ENCODE data around the gene TFCP2.
"Not testable (repeated sequence)": the region's sequence is repeated elsewhere in the genome, so short reads cannot be mapped to it uniquely, and the experiment has no call there.

Gene TFCP2, protein sequence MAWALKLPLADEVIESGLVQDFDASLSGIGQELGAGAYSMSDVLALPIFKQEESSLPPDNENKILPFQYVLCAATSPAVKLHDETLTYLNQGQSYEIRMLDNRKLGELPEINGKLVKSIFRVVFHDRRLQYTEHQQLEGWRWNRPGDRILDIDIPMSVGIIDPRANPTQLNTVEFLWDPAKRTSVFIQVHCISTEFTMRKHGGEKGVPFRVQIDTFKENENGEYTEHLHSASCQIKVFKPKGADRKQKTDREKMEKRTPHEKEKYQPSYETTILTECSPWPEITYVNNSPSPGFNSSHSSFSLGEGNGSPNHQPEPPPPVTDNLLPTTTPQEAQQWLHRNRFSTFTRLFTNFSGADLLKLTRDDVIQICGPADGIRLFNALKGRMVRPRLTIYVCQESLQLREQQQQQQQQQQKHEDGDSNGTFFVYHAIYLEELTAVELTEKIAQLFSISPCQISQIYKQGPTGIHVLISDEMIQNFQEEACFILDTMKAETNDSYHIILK

DNA sequence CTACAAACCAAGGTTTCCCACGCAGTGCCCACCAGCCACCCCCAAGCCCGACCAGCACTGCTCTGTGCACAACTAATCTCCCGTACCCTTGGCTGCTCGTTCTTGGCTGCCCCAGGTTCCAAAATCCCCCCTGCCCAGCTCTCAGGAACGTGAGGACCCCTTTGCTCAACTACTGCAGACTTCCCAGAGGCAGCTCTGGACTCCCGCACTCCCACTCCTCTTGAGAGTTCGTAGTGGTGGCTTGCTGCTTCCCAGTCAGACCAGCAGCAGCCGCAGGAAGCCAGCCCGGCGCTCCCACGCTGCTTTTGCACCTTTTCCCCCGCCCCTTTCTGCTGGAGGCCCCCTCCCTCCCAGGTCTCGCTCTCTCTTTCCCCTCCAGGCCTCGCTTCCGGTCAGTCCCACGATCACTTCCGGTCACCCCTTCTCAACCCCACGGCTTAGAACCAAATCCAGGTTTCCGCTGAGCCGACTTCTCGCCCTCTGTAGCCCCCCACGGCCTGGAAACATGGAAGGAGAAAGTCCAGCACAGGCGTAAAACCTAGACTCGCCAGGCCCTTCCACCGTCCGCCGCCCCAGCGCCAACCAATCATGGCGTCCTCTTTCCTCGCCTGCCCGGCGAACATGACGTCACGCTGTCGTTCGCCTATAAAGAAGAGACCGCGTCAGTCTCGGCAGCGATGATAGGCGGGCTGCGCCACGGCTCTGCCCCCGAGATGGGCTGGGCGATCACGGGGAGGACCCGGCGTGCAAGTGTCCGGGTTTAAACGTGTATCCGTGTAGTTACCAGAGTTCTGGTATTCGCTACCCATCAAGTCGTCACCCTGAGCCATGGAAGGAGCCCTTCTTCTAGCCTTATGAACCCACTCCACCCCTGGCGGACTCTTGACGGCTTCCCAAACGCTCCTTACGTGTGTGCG is at the start of gene TFCP2:
TSS of gene TFCP2 (minus strand) at position 621 of the 917 bp plus-strand sequence. CDS start 713 bp downstream, outside the sequence.
- DNase-seq = peak; percentile 90

DNA sequence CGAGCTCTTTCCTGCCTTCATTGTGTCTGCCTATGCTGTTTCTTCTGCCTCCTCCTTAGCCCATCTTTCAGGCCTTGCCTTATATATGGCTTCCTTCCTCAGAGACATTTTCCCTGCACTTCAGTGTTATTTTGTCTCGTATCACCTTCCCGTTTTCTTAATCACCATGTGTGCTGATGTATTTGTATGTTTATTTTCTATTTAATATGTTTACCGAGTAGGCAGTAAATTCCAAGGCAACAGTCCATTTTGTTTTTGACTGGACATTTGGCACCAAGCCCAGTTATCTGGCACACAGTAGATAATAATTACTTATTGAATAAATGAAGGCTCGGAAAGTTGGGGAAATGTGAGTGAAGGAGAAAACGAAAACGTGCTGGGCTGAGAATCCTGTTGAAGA is 49.5 kb upstream of the TFCP2 start:
- DNase-seq = no peak

DNA sequence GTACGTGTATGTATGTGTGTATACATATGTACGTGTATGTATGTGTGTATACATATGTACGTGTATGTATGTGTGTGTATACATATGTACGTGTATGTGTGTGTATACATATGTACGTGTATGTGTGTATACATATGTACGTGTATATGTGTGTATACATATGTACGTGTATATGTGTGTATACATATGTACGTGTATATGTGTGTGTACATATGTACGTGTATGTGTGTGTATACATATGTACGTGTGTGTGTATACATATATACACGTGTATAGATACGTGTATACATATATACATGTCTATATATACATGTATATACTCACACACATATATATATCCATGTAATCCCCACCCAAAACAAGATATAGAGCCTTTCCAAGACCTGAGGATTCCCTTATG is 46.9 kb upstream of the TFCP2 start:
- not testable (repeated sequence) for DNase-seq

- DNase-seq = no peak
Observed at GRCh38 chr12:51219322-51219721, 46.4 kb upstream of the TFCP2 start.

DNA sequence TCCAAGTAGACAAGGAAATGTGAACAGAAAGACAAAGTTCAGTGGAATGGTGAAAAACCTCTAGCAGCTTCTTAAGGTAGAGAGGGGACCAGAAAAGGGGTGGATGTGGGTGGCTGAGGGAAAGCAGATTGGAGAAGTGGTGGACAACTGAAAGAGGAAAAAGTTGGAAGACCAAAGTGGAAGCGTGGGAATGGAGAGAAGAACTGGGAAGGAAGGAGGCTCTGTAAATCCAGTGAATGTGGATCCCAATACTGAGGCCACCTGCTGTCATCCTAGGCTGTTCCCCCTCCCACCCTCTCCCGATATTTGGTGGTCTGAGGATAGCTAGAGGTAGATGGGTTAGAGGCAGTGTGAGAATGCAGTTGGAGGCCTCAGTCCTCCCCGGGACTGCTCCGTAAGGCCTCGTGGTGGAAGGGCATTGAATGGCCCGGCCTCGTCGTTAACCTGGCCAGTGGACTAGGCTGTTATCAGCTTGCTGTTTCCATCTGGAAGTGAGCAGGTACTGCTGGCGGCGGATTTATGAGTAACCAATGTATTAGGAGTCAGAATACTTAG is 45.7 kb upstream of the TFCP2 start:
- DNase-seq = no peak

GRCh38 chr12:51217968-51218606 is 45.2 kb upstream of the TFCP2 start, which contains the start of gene POU6F1:
Gene POU6F1 (minus strand): TSS chr12:51218062. CDS start chr12:51206836, 11,226 bp downstream.
- DNase-seq = peak; percentile 63

DNA sequence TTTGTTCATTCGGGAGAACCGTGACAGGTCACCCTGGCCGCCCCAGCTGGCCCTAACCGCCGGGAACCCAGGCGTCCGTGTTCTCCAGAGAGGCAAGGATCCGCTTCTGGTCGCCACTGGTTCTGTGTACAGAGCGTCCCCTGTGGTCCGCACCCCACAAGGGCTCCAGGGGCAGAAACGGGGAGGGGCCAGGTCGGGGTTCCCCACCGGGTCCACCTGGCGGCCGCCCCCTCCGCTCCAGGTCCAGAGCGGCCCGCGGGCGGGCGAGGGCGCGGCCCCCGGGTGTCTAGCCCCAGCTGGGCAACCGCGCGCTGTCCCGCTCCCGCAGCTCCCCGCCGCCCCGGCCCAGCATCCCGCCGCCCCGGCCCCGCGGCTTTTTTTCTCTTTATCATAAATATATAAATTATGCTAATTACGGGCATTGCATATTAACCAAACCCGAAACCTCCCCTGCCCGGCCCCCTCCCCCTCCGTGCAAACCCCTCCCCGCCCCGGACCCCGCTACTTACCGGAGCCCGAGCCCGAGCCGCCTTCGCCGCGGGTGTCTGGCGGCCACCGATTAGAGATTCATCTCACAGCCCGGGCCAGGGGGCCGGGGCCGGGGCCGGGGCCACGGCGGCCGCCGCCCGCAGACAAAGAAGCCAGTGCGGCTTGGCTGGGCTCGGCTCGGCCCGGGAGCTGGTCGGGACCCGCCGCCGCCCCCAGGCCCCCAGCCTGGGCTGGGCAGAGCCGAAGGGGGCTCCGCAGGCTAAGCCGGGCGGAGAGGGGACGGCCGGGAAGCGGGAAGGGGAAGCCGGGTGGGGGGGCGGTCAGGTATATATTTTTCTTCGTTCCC is 44.4 kb upstream of the TFCP2 start:
- DNase-seq = peak; percentile 47

GRCh38 chr12:51216642-51217041 is 43.7 kb upstream of the TFCP2 start:
- no peak for DNase-seq

DNA sequence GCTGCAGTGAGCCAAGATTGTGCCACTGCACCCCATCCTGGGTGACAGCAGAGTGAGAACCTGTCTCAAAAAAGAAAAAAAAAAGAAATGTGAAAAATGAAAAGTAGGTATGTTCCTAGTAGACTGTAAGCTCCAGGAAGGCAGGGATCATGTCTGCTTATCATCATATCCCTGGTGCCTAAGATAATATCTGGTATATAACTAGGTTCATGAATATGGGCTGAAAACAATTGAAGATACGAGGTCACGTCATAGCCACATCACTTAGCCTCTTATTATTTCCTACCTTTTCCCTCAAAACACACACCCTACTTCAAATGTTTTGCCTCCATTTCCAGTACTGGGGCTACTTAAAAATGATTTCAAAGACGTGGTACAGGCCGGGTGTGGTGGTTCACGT is 42.0 kb upstream of the TFCP2 start:
- no peak for DNase-seq

GRCh38 chr12:51210690-51211395 is 37.9 kb upstream of the TFCP2 start:
- DNase-seq = no peak

DNA sequence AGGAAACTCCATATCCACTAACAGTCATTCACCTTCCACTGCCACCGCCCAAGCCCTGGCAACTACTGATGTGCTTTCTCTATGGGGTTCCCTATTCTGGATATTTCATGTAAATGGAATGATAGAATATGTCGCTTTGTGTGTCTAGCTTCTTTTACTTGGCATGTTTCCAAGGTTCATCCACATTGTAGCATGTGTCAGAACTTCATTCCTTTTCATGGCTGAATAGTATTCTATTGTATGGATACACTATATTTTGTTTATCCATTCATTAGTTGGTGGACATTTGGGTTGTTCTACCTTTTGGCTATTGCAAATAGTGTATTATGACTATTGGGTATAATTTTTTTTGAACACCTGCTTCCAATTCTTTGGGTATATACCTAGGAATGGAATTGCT is 36.3 kb upstream of the TFCP2 start:
- DNase-seq = no peak

GRCh38 chr12:51208016-51208660 is 35.2 kb upstream of the TFCP2 start:
- no peak for DNase-seq

DNA sequence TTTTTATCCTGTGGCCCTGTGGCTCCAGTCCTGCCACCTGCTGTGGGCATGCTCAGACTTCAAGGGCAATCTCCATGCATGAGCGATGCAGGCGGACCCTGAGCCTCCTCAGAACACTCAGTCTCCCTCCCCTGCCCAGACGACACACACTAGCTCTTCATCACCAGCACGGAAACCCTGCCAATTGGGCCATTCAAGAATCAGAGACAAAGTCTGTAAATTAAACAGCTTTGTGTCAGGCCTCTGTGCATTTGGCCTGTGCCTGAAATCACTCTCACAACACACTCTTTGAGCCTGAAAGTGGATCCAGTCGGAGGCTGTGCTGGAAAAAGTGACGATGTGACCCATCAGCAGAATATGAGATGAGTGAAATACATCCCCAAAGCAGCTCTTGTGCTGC is 32.4 kb upstream of the TFCP2 start:
- no peak for DNase-seq

GRCh38 chr12:51202718-51203117 is 29.8 kb upstream of the TFCP2 start:
- DNase-seq = no peak

DNA sequence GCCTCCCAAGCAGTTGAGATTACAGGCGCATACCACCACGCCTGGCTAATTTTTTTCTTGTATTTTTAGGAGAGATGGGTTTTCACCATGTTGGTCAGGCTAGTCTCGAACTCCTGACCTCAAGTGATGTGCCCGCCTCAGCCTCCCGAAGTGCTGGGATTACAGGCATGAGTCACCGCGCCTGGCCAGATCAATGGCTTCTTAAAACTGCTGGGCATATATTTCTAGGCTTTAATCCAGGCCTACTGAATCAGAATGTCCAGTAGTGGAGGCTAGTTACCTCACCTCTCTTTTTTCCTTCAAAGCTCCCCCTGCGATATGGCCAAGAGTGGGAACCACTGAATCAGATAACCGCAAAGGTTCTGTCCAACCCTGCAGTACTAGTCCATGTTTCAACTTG is 27.9 kb upstream of the TFCP2 start:
- DNase-seq = no peak

GRCh38 chr12:51200156-51200555 is 27.2 kb upstream of the TFCP2 start:
- DNase-seq = no peak

GRCh38 chr12:51199366-51199945 is 26.5 kb upstream of the TFCP2 start:
- DNase-seq = no peak

GRCh38 chr12:51198568-51199365 is 25.8 kb upstream of the TFCP2 start:
- no peak for DNase-seq
